Ramos (cell line): ENCODE results near the gene MRPS18A.
"Not testable (repeated sequence)": the region's sequence is repeated elsewhere in the genome, so short reads cannot be mapped to it uniquely, and the experiment has no call there.

ENCODE experiments used
- in situ Hi-C: fragments of 300-500 bp; cut with MboI; formaldehyde crosslinking; loops from one replicate; pipeline ENCODE4 v1.14.3; 2022; ENCODE audit warnings: low sequenced_read_pairs; ENCODE audit not compliant: unreplicated experiment

MRPS18A gene

DNA sequence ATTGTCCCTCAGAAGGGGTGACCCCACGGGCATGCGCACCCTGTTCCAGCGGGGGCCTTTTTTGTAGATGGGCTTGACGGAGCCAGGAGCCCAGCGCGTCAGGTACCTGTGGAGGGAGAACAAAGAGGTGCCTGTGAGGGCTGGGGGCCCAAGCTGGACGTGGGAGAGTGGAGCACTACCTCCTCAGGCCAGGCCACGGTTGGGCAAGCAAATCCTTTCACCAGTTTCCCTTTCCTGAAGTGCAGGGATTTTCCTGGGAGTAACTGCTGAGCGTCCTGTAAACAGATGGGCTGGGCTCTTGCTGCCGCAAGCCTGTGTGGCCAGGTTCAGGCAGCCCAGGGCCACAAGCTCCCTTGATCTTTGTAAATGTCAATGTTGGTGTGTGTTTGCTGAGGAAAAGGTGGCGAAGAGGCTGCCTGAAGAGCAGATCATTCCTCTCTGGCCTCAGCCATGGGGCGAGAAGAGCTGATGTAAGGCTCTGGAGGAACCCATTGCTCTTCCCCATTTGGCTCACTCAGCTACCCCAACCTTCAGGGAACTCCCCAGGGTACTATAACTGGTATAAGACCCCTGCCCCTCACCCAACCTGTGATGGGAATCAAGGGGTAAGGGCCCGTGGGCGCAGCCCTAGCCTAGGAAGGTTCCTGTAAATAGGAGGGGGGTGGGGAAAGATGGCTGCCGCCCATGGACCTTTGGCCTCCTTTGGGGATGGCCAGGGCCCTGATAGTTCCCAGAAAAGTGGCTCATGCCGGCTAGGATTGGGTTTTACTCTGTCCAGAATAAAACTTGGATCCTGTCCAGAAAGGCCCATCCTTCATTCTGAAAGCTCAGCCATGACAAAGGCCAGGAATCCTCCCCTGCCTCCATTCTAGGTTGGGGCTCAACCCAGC, 15.5 kb downstream of the MRPS18A start:
- in situ Hi-C loops: no loop called here

DNA sequence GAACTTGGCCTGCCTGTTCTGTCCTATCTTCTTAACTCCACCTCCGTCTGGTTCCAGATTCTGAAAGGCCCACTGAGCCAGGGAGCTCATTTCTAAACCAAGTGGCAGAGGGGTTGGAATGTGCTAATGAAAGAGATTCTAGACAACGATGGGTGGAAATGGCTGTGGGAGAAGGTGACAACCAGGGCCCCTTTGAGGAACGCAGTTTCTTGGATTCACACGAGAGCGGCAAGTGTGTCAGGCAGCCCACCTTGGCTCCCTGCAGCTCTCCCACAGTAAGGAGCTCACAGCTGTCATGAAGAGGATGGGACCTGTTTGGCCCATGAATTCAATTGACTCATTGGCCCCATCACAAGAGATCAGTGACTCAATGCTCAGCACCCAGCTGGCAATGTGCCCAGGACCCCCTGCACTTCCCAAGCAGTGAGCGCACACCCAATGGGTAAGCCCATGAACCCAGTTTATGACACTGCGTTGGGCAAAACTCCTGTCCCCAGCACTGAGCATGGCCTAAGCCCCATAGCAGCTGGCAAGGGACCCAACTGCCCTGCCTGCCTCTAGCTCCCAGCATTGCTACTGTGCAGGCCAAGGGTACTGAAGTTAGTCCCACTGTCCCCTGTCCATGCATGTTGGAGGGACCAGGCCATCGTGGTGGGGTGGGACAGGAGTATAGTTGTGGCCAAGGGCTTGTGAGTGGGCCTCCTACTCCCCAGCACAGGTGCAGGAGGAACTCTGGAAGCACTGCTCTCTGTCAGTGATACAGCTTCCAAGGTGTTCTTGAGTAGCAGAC, 16.4 kb downstream of the MRPS18A start:
- in situ Hi-C loops: no loop called here

DNA sequence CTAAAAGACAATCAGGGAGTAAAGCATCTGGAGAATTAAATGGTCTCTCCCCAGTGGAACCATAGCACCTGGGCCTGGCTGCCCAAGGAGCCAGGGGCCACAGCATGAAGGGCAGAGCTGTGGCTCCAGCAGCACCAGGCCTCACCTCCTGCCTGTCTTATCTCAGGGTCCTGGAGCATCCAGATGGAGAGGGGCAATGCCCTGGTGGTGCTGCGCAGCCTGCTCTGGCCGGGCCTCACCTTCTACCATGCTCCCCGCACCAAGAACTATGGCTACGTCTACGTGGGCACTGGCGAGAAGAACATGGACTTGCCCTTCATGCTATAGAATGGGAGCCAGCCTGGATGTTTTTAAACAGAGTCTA, 17.0 kb downstream of the MRPS18A start:
- in situ Hi-C loops: no loop called here

DNA sequence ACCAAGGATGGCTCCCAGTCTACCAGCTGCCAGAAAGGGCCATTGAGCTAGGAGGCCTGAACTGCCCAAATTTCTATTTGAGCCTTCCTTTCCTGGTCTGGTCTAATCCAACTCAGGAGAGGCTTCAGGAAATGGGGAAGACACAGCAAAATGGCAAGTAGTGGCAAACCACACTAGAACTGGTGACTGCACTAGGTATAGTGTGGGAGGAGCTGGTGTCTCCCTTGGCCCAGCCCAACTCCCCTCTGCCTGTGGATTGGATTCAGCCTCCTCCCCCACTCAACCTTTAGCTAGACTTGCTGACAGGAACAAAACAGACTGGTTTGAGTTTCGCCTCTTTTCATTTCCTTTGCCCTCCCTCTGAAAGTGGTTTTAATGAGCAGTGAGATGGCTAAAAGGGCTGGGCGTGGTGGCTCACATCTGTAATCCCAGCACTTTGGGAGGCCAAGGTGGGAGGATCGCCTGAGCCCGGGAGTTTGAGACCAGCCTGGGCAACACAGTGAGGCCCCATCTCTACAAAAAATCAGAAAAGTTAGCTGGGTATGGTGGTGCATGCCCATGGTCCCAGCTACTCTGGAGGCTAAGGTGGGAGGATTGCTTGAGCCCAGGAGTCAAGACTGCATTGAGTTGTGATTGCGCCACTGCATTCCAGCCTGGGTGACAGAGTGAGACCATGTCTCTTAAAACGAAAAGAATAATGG, 17.5 kb downstream of the MRPS18A start:
- in situ Hi-C loops: loop anchor here (10.0 kb wide), 2 partner anchors 95 to 415 kb away; no protein-coding TSS in a partner anchor

DNA sequence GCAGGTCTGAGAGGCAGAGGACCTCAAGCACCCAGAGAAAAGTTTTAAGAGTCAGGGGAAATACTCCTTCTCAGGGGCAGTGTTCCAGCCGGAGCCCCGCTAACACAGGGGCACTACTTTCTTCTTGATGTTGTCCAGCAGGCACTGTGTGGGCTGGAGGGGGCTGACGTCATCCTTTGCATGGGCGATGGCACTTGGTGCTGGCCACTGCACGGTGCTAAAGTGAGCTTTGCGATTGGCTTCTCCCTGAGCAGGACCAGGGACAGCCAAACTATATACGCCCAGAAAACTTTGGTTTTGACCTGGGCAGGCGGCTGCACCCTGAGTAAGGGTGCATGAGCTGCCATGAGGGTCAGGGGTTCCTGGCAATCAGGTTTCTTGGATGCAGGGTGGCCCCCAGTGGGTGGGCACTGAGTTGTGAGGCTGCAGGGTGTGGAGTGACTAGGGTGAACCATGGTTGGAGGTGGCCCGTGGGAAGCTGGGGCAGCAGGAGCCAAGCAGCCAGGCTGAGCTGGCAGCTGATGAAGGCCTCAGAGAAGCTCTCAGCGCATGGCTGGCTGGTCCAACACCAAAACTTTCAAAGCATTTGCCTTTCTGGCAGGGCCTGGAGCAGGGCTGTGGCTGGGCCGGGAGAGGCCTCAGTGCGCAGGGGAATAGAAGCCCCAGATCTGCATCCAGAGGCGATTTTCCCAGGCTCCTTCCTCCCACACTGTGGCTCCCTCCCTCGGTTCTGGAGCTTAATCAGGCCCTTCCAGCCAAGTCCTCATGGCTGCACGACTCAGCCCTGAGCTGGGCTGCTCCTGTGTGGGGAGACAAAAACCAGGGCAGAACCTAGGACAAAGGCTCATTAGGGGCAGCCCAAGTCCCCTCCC, 18.3 kb downstream of the MRPS18A start:
- in situ Hi-C loops: loop anchor here (10.0 kb wide), 2 partner anchors 96 to 416 kb away; no protein-coding TSS in a partner anchor

DNA sequence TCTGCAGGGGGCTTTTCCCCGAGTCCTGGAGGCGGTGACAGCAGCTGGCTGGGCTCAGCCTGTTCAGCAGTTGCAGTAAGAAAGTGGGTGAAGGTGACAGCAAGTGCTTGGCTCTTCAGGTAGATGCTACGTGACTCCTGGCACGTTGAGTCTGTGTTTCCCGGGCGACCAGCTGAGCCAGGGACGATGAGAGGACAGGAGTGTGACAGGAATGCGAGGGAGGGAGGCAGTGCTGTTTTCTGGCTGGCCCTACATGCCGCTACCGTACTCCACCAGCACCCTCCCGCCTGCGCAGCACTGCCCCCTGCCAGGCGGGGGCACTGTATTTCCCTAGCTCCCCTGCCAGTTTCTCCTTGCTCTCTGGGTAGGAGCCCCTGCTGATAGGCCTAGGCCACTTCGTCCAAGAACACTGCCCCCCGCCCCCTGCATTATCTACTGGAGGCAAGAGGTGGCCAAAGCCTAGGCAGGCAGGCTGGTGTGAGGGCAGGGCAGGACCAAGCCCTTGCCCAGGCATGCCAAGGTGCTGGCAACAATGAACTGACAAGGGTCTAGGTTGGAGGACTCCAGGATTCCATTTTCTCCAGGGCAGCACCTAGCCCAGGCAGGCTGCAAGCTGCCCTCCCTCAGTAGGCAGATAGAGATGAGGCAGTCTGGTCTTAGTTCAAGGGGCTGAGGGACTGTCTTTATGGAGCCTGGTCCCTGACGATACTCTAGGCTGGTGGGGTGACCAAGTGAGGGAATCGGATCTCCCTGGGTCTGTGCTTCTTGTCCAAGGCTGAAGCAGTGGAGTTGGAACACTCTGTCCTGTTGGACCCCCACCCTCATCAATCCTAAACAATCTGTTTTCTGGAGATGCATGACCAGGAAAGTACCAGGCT, 19.2 kb downstream of the MRPS18A start:
- in situ Hi-C loops: loop anchor here (10.0 kb wide), 2 partner anchors 96 to 416 kb away; no protein-coding TSS in a partner anchor

DNA sequence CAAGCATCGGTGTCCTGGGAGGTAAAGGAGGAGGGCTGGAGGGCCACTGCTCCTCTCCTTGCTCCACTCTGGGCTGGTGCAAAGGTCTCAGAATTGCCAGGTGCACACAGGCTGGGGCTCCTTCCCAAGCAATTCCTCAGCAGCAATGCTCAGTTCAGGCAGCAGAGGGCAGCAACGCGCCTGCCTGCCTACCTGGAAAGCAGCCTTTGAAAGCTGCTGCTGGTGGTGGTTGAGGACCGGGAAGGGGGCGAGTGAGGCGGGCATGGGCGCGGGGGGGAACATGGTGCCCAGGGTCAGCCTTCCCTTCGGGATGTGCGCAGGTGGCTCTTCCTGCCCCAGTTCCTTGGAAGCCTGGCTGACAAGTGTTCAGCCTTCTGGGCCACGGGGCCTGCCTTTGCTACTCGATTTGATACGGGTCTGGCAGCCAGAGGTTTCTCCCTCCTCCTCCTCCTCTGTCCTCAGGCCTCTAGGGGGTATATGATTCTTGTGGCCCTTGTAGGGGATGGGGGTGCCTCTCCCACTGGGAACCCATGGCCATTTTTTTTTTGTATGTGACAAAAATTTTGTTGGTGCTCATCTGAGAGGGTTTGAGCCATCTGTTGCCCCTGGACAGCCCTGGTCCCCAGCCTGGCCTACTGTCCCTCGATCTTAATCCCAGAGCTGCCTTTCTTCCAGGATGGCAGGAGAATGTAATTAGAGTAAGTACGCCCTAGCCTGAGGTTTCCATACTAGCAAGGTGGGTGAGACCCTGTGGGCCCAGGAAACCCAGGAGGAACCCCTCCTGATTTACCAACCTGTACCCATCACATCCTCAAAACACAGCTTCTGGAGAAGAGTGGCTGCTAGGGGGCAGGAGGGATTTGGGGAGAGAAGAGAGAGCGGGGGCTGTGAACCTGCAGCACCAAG, 20.1 kb downstream of the MRPS18A start:
- in situ Hi-C loops: loop anchor here (10.0 kb wide), 2 partner anchors 97 to 417 kb away; no protein-coding TSS in a partner anchor

DNA sequence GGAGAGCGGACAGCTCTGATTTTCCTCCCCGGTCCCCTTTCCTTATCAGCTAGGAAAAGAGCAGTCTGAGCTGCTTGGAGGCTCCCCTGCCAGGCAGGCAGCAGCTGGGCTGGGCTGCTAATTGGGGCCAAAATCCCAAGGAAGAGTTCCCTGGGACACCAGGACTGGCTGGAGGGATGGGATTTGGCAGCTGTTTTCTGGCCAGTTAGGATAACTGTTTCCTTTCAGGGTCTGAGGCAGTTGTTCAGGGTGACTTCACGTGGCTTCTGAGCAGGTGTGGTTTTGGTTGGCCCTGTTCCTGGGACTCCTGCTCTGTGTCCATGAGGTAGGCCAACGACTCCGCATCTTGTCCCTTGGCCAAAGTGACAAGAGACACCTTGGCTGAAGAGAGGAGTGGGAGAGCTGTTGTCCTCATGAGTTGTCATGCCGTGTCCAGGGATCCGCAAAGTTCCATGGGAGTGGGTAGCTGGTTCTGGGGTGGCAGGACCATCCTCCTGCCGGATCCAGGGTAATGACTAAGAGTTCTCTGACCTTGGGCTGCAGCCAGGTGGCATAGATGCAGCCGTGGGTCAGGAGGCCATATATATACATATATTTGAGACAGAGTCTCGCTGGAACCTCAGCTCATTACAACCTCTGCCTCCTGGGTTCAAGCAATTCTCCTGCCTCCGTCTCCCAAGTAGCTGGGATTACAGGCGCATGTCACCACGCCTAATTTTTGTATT, 21.2 kb downstream of the MRPS18A start:
- in situ Hi-C loops: loop anchor here (10.0 kb wide), 2 partner anchors 98 to 418 kb away; no protein-coding TSS in a partner anchor

DNA sequence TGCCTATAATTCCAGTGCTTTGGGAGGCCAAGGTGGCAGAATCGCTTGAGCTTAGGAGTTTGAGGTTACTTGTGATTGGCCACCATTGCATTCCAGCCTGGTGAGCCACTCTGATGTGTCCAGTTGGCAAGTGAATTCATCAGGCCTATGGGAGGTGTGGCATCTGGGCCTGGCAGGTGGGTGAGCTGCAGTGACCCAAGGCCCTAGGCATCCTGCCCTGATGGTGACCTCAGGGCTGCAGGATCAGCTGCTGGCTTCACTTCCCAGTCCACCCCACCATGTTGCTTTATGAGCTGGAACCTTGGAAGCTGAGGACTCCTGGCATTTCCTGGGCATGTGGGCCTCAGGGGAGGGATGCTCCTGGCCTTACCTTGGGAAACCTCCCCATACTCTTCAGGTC, 22.2 kb downstream of the MRPS18A start:
- in situ Hi-C loops: loop anchor here (10.0 kb wide), 2 partner anchors 99 to 419 kb away; no protein-coding TSS in a partner anchor

DNA sequence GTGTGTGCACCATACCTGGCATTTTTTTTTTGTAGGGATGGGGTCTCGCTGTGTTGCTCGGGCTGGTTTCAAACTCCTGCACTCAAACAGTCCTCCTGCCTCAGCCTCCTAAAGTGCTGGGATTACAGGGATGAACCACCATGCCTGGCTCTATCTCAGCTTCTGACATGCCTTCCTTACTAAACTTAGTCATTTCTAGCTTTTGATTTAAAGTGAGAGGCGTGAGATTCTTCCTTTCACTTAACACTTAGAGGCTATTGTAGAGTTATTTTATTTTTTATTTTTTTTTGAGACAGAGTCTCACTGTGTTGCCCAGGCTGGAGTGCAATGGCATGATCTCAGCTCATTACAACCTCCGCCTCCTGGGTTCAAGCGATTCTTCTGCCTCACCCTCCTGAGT, 24.6 kb downstream of the MRPS18A start:
- in situ Hi-C loops: loop anchor here (10.0 kb wide), 2 partner anchors 102 to 422 kb away; no protein-coding TSS in a partner anchor

DNA sequence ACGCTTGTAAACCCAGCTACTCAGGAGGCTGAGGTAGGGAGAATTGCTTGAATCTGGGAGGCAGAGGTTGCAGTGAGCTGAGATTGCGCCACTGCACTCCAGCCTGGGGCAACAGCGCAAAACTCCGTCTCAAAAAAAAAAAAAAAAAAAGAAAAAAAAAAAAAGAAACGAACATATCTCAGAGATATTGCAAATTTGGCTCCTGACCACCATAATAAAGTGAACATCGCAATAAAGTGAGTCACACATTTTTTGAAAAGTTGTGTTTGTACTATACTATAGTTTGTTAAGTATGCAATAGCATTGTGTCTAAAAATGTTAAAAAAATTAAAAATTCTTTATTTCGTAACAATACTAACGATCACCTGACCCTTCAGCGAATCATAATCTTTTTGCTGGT, 29.4 kb downstream of the MRPS18A start:
- in situ Hi-C loops: no loop called here

DNA sequence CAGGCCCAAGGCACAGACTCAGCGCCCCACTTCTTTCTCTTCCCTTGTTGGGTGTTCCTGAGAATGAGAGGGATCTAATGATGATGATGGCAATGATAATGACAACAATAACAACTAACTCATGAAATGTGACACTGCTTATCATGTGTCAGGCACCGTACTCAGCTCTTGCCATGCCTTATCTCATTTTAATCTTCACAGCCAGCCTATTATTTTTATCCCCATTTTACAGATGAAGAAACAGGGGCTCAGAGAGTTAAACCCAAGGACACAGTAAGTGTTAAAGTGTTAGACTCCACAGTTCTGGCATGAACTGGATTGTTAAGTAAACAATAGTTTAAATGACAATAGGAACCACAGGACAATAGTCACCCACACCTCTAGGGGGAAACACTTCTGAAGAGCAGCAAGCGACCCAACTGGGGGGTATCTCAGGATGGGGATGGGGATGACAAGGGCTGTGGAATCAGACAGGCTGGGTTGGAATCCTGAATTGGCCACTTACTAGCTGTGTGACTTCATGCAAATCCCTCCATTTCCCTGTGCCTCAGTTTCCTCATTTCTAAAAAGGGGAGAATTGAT, 30.3 kb downstream of the MRPS18A start:
- in situ Hi-C loops: no loop called here

DNA sequence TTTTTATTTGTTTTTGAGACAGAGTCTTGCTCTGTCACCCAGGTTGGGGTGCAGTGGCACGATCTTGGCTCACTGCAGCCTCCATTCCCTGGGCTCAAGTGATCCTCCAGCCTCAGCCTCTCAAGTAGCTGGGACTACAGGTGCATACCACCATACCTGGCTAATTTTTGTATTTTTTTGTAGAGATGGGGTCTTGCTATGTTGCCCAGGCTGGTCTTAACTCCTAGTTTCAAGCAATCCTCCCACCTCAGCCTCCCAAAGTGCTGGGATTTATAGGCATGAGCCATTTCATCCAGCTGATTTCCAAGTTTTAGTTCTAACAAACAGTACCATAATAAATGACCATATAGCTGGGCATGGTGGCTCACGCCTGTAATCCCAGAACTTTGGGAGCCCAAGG, 34.8 kb downstream of the MRPS18A start:
- in situ Hi-C loops: not testable (repeated sequence)

DNA sequence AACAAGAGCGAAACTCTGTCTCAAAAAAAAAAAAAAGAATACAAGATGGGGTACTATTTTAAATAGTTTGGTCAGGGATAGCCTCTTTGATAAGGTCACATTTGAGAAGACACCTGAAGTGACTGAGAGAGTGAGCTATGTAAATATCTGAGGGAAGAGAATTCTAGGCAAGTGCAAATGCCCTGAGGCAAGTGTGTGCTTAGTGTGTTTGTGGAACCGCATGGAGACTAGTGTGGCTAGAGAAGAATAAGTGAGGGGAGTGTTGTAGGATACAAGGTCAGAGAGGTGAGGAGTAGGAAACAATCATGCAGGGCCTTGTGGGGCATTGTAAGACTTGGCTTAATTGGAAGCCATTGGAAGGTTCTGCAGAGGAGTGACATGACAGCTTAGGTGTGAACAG, 39.3 kb downstream of the MRPS18A start:
- in situ Hi-C loops: no loop called here

DNA sequence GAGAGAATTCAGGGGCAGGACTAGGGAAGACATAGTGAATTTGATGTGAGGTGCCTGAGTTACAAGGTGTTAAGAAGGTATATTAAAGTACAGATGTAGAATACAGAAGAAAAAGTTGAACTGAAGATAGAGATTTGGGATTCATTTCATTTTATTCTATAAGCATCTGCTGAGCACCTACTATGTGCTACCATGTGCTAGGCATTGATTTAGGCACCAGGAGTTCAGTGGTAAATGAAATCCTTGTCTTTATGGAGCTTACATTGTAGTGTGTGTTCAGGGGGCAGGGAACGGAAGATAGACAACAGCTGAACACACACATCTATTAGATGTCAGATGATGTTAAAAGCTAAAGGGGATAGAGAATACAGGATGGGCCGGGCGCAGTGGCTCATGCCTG, 40.0 kb downstream of the MRPS18A start:
- in situ Hi-C loops: no loop called here

DNA sequence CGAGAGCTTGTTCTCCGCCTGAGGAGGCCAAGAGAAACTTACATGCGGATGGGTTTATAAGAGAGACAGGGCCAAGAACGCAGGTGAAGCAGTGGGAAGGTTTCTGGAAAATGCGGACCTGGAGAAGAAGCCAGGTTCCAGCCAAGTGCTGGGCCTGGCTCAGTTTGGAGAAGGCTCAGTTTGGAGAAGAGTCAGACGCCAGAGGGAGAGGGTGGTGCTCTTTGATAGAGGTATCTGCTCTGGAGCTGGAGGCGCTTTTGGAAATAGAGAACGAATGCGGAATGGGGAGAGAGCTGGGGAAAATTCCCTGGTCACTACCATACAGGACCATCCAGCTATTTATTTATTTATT, 42.0 kb downstream of the MRPS18A start:
- in situ Hi-C loops: no loop called here
